SK-N-SH (cell line): ENCODE results near the gene QSOX2. TPM values are rescaled to one million over a fixed set of nuclear protein-coding genes. Genes with fewer than 3 reads are reported as not detected.

Experiments used
- CTCF ChIA-PET: fragments of 300-600, 350-600 bp; formaldehyde crosslinking; extraction: SDS; loops from one replicate; lab custom pipeline; 2021; lab: Yijun Ruan, JAX
- POLR2A ChIA-PET: fragments of 350-600 bp; sonication (Branson Sonifier 250); formaldehyde crosslinking; extraction: SDS; loops from one replicate; lab custom pipeline; 2020; ENCODE audit warnings: antibody characterized with exemption, inconsistent platforms; lab: Yijun Ruan, JAX
- DNase-seq: peaks from one replicate; pipeline ENCODE4 v3.0.0; 2012
- H2AFZ ChIP-seq: fragments of 200-600 bp; sonication (generic); 2 replicates; pipeline ENCODE4 v1.8.1; 2016; ENCODE audit warnings: antibody characterized with exemption, mild to moderate bottlenecking, low read depth
- H3F3A ChIP-seq: fragments of 200-600 bp; sonication (generic); replicated peaks from 2 replicates; pipeline ENCODE3; 2016; ENCODE audit warnings: antibody characterized with exemption, mild to moderate bottlenecking; ENCODE audit not compliant: insufficient read depth
- H3K27ac ChIP-seq, 2 experiments: fragments of 200-500 bp in 1 of 2; fragments of 200-600 bp in 1 of 2; sonication (Bioruptor generic) in 1 of 2; sonication (generic), shearing (Covaris generic) in 1 of 2; 2 replicates each; pipeline versions ENCODE4 v1.5.1 to v1.6.1; 2014 to 2016; ENCODE audit warnings: low read depth in 2 of 2, inconsistent platforms in 1 of 2, low read length in 1 of 2, mild to moderate bottlenecking in 1 of 2, mixed read lengths in 1 of 2
- H3K27me3 ChIP-seq: fragments of 200-600 bp; sonication (generic), shearing (Covaris generic); 2 replicates; pipeline ENCODE4 v1.6.1; 2016; ENCODE audit warnings: mixed run types; ENCODE audit not compliant: insufficient read depth
- H3K36me3 ChIP-seq, 2 experiments: fragments of 200-500 bp in 1 of 2; fragments of 200-600 bp in 1 of 2; sonication (Bioruptor generic) in 1 of 2; sonication (generic) in 1 of 2; replicated peaks in 1 of 2; 2 replicates each; pipeline versions ENCODE3 to v1.5.1; 2014 to 2016; ENCODE audit warnings: low read length in 1 of 2, mild to moderate bottlenecking in 1 of 2; ENCODE audit not compliant: insufficient read depth in 2 of 2, control insufficient read depth in 1 of 2
- H3K4me1 ChIP-seq, 2 experiments: fragments of 200-500 bp in 1 of 2; fragments of 200-600 bp in 1 of 2; sonication (Bioruptor generic) in 1 of 2; sonication (generic), shearing (Covaris generic) in 1 of 2; 2 replicates each; pipeline versions ENCODE4 v1.5.1 to v1.6.1; 2014 to 2016; ENCODE audit warnings: low read depth in 1 of 2, low read length in 1 of 2, mixed run types in 1 of 2; ENCODE audit not compliant: insufficient read depth in 2 of 2, control insufficient read depth in 1 of 2
- H3K4me2 ChIP-seq: fragments of 200-600 bp; sonication (generic), shearing (Covaris generic); 2 replicates; pipeline ENCODE4 v1.6.1; 2017; ENCODE audit warnings: mixed run types
- H3K4me3 ChIP-seq, 2 experiments: fragments of 200-500 bp in 1 of 2; fragments of 200-600 bp in 1 of 2; sonication (Bioruptor generic) in 1 of 2; sonication (generic), shearing (Covaris generic) in 1 of 2; 2 replicates each; pipeline versions ENCODE4 v1.5.1 to v1.8.1; 2014 to 2016; ENCODE audit warnings: low read depth in 2 of 2, inconsistent platforms in 1 of 2, low read length in 1 of 2, mild to moderate bottlenecking in 1 of 2, mixed read lengths in 1 of 2, moderate library complexity in 1 of 2
- H3K79me2 ChIP-seq: fragments of 200-600 bp; sonication (generic); 2 replicates; pipeline ENCODE4 v1.8.1; 2017; ENCODE audit warnings: mild to moderate bottlenecking; ENCODE audit not compliant: insufficient read depth
- H3K9ac ChIP-seq: fragments of 200-600 bp; sonication (generic); 2 replicates; pipeline ENCODE4 v1.6.1; 2017; ENCODE audit warnings: mixed run types
- H3K9me2 ChIP-seq: fragments of 200-600 bp; sonication (generic); 2 replicates; pipeline ENCODE4 v1.6.1; 2017; ENCODE audit warnings: mixed run types
- H3K9me3 ChIP-seq: fragments of 200-600 bp; sonication (generic); 2 replicates; pipeline ENCODE4 v1.6.1; 2017; ENCODE audit warnings: mixed run types, mild to moderate bottlenecking, moderate library complexity
- H4K20me1 ChIP-seq: fragments of 200-600 bp; sonication (generic); 2 replicates; pipeline ENCODE4 v1.6.1; 2017; ENCODE audit warnings: mild to moderate bottlenecking, mixed run types; ENCODE audit not compliant: insufficient read depth
- ELF1 ChIP-seq: IDR thresholded peaks from 2 replicates; pipeline ENCODE4 v1.4.0; 2012
- FOXJ3 ChIP-seq: sonication (generic); formaldehyde crosslinking; IDR thresholded peaks from 2 replicates; pipeline ENCODE4 v1.5.1; 2020; ENCODE audit warnings: mild to moderate bottlenecking, missing genetic modification reagents
- FOXM1 ChIP-seq: IDR thresholded peaks from 2 replicates; pipeline ENCODE4 v1.4.0; 2012; ENCODE audit warnings: low read depth, mild to moderate bottlenecking
- GABPA ChIP-seq: IDR thresholded peaks from 2 replicates; pipeline ENCODE4 v1.4.0; 2012; ENCODE audit warnings: low read depth, mild to moderate bottlenecking
- GATA2 ChIP-seq: sonication (generic); formaldehyde crosslinking; IDR thresholded peaks from 2 replicates; pipeline ENCODE4 v1.5.0; 2020; ENCODE audit warnings: mild to moderate bottlenecking, missing genetic modification reagents
- MEF2A ChIP-seq: IDR thresholded peaks from 2 replicates; pipeline ENCODE4 v1.4.0; 2012; ENCODE audit warnings: low read depth, borderline replicate concordance
- MXI1 ChIP-seq: IDR thresholded peaks from 2 replicates; pipeline ENCODE4 v1.6.1; 2012; ENCODE audit warnings: mild to moderate bottlenecking, low read depth, low read length, improper control_type of control experiment
- RCOR1 ChIP-seq: fragments of 150-350 bp; IDR thresholded peaks from 2 replicates; pipeline ENCODE4 v1.6.1; 2017; ENCODE audit warnings: antibody characterized with exemption, low read length
- RFX5 ChIP-seq: IDR thresholded peaks from 2 replicates; pipeline ENCODE4 v1.6.1; 2012; ENCODE audit warnings: mild to moderate bottlenecking, improper control_type of control experiment, low read length
- SMC3 ChIP-seq: IDR thresholded peaks from 2 replicates; pipeline ENCODE4 v1.6.1; 2012; ENCODE audit warnings: low read depth, low read length, improper control_type of control experiment
- TAF1 ChIP-seq: IDR thresholded peaks from 2 replicates; pipeline ENCODE4 v1.6.1; 2012; ENCODE audit warnings: low read depth, mild to moderate bottlenecking, low read length, moderate library complexity, borderline replicate concordance
- TEAD4 ChIP-seq: IDR thresholded peaks from 2 replicates; pipeline ENCODE4 v1.4.0; 2012; ENCODE audit warnings: mild to moderate bottlenecking, borderline replicate concordance; ENCODE audit not compliant: insufficient read depth
- WGBS: methylation state at CpG from one replicate; pipeline ENCODE4 v1.1.6; 2017; ENCODE audit warnings: low lambda C conversion rate; 5-methylcytosine and 5-hydroxymethylcytosine counted together
- polyA plus RNA-seq, 3 experiments: library from polyadenylated mRNA; depleted of rRNA; stranded (reverse); fragments of >200 nt; gene quantifications; 2 replicates each; pipeline ENCODE4 v1.2.3, GENCODE V29; 2012
- TF ChIP-seq, protein P1 (sequence below): IDR thresholded peaks from 2 replicates; pipeline ENCODE4 v1.6.1; 2012; ENCODE audit warnings: mild to moderate bottlenecking, low read depth, low read length, moderate library complexity
- TF ChIP-seq, protein P2 (sequence below): IDR thresholded peaks from 2 replicates; pipeline ENCODE4 v1.4.0; 2012; ENCODE audit warnings: low read depth, borderline replicate concordance
- TF ChIP-seq, protein P3 (sequence below): fragments of 150-350 bp; IDR thresholded peaks from 2 replicates; pipeline ENCODE4 v1.6.1; 2016; ENCODE audit warnings: mild to moderate bottlenecking, low read depth, low read length
- TF ChIP-seq, protein P4 (sequence below): fragments of 200-600 bp; sonication (generic); IDR thresholded peaks from 2 replicates; pipeline ENCODE4 v1.6.1; 2017; ENCODE audit warnings: antibody characterized with exemption, mild to moderate bottlenecking, moderate library complexity

QSOX2 gene
- polyA plus RNA-seq, 1 of the 3 experiments (the other 2 are of a cell fraction), result 26.6 TPM

DNA sequence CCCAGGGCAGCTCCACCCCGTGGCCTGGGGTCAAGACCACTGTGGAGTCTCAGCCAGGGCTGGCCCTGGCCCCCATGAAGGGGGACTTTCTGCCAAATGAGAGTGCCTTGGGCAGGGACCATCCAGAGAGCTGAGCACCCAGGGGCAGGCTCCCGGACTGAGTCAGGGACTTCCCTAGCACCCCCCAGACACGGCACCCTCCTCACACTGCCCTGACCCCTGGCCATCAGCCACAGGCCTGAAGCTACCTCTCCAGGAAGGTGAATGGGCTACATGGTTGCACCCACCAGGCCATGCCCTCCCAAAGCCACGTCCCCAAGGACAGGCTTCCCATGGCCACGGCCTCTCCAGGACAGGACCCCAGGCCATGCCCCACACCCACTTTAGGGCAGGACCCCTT, 48.8 kb upstream of the QSOX2 start:
- Histone ChIP-seq H3K9ac (no peak overlapping the region), H2AFZ (no peak overlapping the region), H3K9me3 (no peaks in the 10 kb centered on the region), H3K27ac (no peak overlapping the region), H3K79me2 (no peaks in the 10 kb centered on the region), H3K27me3 (peaks cover 7% of the 10 kb centered on the region; the same call in 1 of the 2 replicates), H3K4me2 (no peak overlapping the region), H3F3A (peaks cover 8% of the 10 kb centered on the region), H3K4me3 (no peak overlapping the region), H3K9me2 (no peaks in the 10 kb centered on the region), H3K4me1 (peaks cover 0 to 9% of the 10 kb centered on the region in 2 experiments; a peak in 1 of 4 replicates), H3K36me3 (no peaks in the 10 kb centered on the region), H4K20me1 (no peaks in the 10 kb centered on the region)
- WGBS, result 51% methylated on average over 2 of the region's 5 CpGs
- no peak for DNase-seq
- TF ChIP-seq, protein P1, sequence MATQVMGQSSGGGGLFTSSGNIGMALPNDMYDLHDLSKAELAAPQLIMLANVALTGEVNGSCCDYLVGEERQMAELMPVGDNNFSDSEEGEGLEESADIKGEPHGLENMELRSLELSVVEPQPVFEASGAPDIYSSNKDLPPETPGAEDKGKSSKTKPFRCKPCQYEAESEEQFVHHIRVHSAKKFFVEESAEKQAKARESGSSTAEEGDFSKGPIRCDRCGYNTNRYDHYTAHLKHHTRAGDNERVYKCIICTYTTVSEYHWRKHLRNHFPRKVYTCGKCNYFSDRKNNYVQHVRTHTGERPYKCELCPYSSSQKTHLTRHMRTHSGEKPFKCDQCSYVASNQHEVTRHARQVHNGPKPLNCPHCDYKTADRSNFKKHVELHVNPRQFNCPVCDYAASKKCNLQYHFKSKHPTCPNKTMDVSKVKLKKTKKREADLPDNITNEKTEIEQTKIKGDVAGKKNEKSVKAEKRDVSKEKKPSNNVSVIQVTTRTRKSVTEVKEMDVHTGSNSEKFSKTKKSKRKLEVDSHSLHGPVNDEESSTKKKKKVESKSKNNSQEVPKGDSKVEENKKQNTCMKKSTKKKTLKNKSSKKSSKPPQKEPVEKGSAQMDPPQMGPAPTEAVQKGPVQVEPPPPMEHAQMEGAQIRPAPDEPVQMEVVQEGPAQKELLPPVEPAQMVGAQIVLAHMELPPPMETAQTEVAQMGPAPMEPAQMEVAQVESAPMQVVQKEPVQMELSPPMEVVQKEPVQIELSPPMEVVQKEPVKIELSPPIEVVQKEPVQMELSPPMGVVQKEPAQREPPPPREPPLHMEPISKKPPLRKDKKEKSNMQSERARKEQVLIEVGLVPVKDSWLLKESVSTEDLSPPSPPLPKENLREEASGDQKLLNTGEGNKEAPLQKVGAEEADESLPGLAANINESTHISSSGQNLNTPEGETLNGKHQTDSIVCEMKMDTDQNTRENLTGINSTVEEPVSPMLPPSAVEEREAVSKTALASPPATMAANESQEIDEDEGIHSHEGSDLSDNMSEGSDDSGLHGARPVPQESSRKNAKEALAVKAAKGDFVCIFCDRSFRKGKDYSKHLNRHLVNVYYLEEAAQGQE, result no peak
- TF ChIP-seq ELF1, result no peak
- no peak for TF ChIP-seq GATA2 (CRISPR knock-in tag)
- no peak for TF ChIP-seq RFX5
- TF ChIP-seq FOXJ3 (CRISPR knock-in tag), result no peak
- TF ChIP-seq TAF1, result no peak
- TF ChIP-seq MEF2A, result no peak
- no peak for TF ChIP-seq TEAD4
- no peak for TF ChIP-seq MXI1
- TF ChIP-seq, protein P2, sequence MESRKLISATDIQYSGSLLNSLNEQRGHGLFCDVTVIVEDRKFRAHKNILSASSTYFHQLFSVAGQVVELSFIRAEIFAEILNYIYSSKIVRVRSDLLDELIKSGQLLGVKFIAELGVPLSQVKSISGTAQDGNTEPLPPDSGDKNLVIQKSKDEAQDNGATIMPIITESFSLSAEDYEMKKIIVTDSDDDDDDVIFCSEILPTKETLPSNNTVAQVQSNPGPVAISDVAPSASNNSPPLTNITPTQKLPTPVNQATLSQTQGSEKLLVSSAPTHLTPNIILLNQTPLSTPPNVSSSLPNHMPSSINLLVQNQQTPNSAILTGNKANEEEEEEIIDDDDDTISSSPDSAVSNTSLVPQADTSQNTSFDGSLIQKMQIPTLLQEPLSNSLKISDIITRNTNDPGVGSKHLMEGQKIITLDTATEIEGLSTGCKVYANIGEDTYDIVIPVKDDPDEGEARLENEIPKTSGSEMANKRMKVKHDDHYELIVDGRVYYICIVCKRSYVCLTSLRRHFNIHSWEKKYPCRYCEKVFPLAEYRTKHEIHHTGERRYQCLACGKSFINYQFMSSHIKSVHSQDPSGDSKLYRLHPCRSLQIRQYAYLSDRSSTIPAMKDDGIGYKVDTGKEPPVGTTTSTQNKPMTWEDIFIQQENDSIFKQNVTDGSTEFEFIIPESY, result no peak
- TF ChIP-seq, protein P3, sequence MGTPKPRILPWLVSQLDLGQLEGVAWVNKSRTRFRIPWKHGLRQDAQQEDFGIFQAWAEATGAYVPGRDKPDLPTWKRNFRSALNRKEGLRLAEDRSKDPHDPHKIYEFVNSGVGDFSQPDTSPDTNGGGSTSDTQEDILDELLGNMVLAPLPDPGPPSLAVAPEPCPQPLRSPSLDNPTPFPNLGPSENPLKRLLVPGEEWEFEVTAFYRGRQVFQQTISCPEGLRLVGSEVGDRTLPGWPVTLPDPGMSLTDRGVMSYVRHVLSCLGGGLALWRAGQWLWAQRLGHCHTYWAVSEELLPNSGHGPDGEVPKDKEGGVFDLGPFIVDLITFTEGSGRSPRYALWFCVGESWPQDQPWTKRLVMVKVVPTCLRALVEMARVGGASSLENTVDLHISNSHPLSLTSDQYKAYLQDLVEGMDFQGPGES, result no peak
- TF ChIP-seq SMC3, result no peak
- TF ChIP-seq, protein P4, sequence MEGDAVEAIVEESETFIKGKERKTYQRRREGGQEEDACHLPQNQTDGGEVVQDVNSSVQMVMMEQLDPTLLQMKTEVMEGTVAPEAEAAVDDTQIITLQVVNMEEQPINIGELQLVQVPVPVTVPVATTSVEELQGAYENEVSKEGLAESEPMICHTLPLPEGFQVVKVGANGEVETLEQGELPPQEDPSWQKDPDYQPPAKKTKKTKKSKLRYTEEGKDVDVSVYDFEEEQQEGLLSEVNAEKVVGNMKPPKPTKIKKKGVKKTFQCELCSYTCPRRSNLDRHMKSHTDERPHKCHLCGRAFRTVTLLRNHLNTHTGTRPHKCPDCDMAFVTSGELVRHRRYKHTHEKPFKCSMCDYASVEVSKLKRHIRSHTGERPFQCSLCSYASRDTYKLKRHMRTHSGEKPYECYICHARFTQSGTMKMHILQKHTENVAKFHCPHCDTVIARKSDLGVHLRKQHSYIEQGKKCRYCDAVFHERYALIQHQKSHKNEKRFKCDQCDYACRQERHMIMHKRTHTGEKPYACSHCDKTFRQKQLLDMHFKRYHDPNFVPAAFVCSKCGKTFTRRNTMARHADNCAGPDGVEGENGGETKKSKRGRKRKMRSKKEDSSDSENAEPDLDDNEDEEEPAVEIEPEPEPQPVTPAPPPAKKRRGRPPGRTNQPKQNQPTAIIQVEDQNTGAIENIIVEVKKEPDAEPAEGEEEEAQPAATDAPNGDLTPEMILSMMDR, result no peak
- TF ChIP-seq RCOR1, result no peak
- TF ChIP-seq GABPA, result no peak
- no peak for TF ChIP-seq FOXM1
- POLR2A ChIA-PET, result no interaction called here
- CTCF ChIA-PET, result interaction anchor here (0.8 kb wide), 1 partner anchor 18 kb away, joined by 4 read pairs; no protein-coding TSS in a partner anchor
